ENCODE results near the gene EFTUD2. TPM values are rescaled to one million over a fixed set of nuclear protein-coding genes. Genes with fewer than 3 reads are reported as not detected.

EFTUD2 gene
- total and polyA plus RNA-seq, 4 donors = 19.8 to 84.3 (median 33.3) TPM

DNA sequence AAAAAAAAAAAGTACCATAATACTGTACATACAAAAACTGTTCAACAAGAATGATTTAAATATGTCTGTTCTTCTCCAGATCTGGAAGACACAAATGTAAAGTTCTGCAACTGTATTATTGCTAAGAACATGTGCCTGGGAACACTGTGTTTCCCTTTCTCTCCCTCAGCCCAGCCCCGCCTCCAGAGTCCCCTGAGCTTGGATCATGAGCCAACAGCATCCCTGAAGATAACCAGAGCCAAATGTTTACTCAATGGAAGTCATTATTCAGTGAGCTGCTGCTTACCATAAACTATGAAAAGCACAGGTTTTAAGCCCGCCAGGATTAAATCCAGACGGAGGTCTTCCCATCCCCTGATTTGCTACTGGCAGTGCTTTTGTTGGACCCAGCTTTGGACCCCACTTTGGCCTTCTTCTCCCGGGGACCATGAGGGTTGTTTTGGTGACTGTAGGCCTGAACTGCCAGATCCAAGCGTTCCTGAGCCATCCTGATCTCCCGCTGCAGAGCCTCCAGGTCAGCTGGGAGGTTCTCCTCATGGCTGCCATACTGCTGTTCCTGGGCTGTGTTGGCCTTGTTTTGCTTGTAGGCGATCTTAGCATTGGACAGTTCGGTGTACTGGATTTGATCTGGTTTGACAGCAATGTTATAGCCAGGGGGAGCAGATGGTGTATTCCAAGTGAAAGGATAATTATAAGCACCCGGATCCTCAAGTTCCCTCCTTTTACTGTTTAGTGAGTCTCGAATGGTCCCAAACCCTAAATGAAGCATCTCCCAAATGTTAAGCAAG is 94.7 kb downstream of the EFTUD2 start (continued):
- TF ChIP-seq, protein P1, sequence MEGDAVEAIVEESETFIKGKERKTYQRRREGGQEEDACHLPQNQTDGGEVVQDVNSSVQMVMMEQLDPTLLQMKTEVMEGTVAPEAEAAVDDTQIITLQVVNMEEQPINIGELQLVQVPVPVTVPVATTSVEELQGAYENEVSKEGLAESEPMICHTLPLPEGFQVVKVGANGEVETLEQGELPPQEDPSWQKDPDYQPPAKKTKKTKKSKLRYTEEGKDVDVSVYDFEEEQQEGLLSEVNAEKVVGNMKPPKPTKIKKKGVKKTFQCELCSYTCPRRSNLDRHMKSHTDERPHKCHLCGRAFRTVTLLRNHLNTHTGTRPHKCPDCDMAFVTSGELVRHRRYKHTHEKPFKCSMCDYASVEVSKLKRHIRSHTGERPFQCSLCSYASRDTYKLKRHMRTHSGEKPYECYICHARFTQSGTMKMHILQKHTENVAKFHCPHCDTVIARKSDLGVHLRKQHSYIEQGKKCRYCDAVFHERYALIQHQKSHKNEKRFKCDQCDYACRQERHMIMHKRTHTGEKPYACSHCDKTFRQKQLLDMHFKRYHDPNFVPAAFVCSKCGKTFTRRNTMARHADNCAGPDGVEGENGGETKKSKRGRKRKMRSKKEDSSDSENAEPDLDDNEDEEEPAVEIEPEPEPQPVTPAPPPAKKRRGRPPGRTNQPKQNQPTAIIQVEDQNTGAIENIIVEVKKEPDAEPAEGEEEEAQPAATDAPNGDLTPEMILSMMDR (IDR thresholded peaks at IDR 0.05; ENCODE audit: low read depth, low read length, missing input control) = no peak

DNA sequence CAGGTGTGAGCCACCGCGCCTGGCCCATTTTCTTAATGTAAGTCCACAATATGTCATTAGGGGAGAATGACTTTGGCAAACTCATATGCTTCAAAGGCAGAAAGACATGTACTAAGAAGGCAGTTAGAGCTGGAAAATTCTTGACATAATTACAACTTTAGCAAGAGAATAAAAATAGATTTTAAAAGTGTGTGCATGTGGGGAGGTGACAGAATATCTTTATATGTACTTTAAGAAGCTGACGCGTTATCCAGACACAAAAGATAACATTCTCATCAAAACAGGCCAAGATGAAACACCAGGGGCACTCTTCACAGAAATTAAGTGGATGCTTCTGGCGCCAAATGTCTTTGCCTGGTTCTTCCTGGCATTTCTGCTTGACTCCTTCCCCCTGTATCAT is 97.4 kb downstream of the EFTUD2 start:
- Histone ChIP-seq H3K36me3 (ENCODE audit: control insufficient read depth in 4 of 4, insufficient read depth in 3 of 4, low read depth in 1 of 4, low read length in 3 of 4) (no peaks in the 10 kb centered on the region), H3K27ac (ENCODE audit: low read depth in 1 of 2, low read length in 2 of 2) (no peak overlapping the region), H3K9ac (ENCODE audit: low read depth in 1 of 2, low read length in 2 of 2) (no peak overlapping the region), H3K4me1 (ENCODE audit: control insufficient read depth in 4 of 4, insufficient read depth in 4 of 4, low read length in 3 of 4) (peaks cover 0 to 9% (median 0%) of the 10 kb centered on the region in 4 donors), H3K4me3 (ENCODE audit: low read depth in 1 of 3, low read length in 3 of 3) (no peak overlapping the region), H3K27me3 (ENCODE audit: control insufficient read depth in 4 of 4, insufficient read depth in 4 of 4, low read length in 3 of 4) (no peaks in the 10 kb centered on the region), H3K9me3 (ENCODE audit: control insufficient read depth in 4 of 4, low read length in 3 of 4) (no peaks in the 10 kb centered on the region)
- no peak for DNase-seq (ENCODE audit: low spot score)
- WGBS = 97% methylated on average over 5 of the region's 5 CpGs
- TF ChIP-seq YY1 (IDR thresholded peaks at IDR 0.05) (no peak), JUND (IDR thresholded peaks at IDR 0.05) (no peak), FOXA1 (IDR thresholded peaks at IDR 0.05) (no peak)

Small RNA genes within 50 kb of the gene (small RNA-seq; reads per million reads assigned to genes)
- not detected for gene CCDC103
- gene MIR6783 = not detected
- not detected for gene RN7SL405P

Other genes starting within 250 kb of the EFTUD2 start
- not detected for gene MEIOC, start 243.0 kb downstream of the EFTUD2 start, total RNA-seq
- gene MEIOC, start 243.0 kb downstream of the EFTUD2 start, polyA plus RNA-seq = under 1 TPM in 1 of 2 donors, not detected in 1; 0.31 TPM
- gene CCDC43, start 209.7 kb downstream of the EFTUD2 start, total RNA-seq = 1 to 10 TPM; 7.7 to 8.6 TPM
- 1 to 10 TPM; 4.5 to 5.7 TPM for gene CCDC43, start 209.7 kb downstream of the EFTUD2 start, polyA plus RNA-seq
- gene DBF4B, start 190.8 kb downstream of the EFTUD2 start, total RNA-seq = 1 to 10 TPM; 1.3 to 4.5 TPM
- gene DBF4B, start 190.8 kb downstream of the EFTUD2 start, polyA plus RNA-seq = under 1 TPM; 0.44 to 0.84 TPM
- gene ADAM11, start 140.5 kb downstream of the EFTUD2 start, total RNA-seq = 1 to 10 TPM in 1 of 2 donors, under 1 TPM in 1; 0.08 to 1.1 TPM
- under 1 TPM in 1 of 2 donors, not detected in 1; 0.06 TPM for gene ADAM11, start 140.5 kb downstream of the EFTUD2 start, polyA plus RNA-seq
- gene GJC1, start 69.2 kb downstream of the EFTUD2 start, total RNA-seq = 1 to 10 TPM; 1.2 to 1.4 TPM
- under 1 TPM; 0.17 to 0.37 TPM for gene GJC1, start 69.2 kb downstream of the EFTUD2 start, polyA plus RNA-seq
- gene HIGD1B, start 51.6 kb downstream of the EFTUD2 start, total RNA-seq = not detected
- gene HIGD1B, start 51.6 kb downstream of the EFTUD2 start, polyA plus RNA-seq = under 1 TPM; 0.28 to 0.43 TPM
- under 1 TPM; 0.33 to 0.42 TPM for gene GFAP, start 16.1 kb upstream of the EFTUD2 start, total RNA-seq
- gene GFAP, start 16.1 kb upstream of the EFTUD2 start, polyA plus RNA-seq = under 1 TPM in 1 of 2 donors, not detected in 1; 0.24 TPM
- gene KIF18B, start 48.3 kb upstream of the EFTUD2 start, total RNA-seq = 10 to 100 TPM in 1 of 2 donors, under 1 TPM in 1; under 0.01 to 11.9 TPM
- gene KIF18B, start 48.3 kb upstream of the EFTUD2 start, polyA plus RNA-seq = under 1 TPM; 0.10 to 0.87 TPM
- under 1 TPM; 0.17 to 0.23 TPM for gene C1QL1, start 68.9 kb upstream of the EFTUD2 start, total RNA-seq
- under 1 TPM in 1 of 2 donors, not detected in 1; 0.57 TPM for gene C1QL1, start 68.9 kb upstream of the EFTUD2 start, polyA plus RNA-seq
- gene DCAKD, start 152.2 kb upstream of the EFTUD2 start, total RNA-seq = 10 to 100 TPM; 15.6 to 22.9 TPM
- 10 to 100 TPM in 1 of 2 donors, 1 to 10 TPM in 1; 9.7 to 13.6 TPM for gene DCAKD, start 152.2 kb upstream of the EFTUD2 start, polyA plus RNA-seq
- 10 to 100 TPM; 27.0 to 55.1 TPM for gene NMT1, start 161.9 kb upstream of the EFTUD2 start, total RNA-seq
- 10 to 100 TPM; 30.2 to 83.7 TPM for gene NMT1, start 161.9 kb upstream of the EFTUD2 start, polyA plus RNA-seq
- gene PLCD3, start 233.1 kb upstream of the EFTUD2 start, total RNA-seq = 1 to 10 TPM in 1 of 2 donors, under 1 TPM in 1; 0.28 to 2.3 TPM
- 1 to 10 TPM; 1.1 to 1.6 TPM for gene PLCD3, start 233.1 kb upstream of the EFTUD2 start, polyA plus RNA-seq
- 10 to 100 TPM in 1 of 2 donors, 1 to 10 TPM in 1; 4.4 to 51.4 TPM for gene ACBD4, start 236.2 kb upstream of the EFTUD2 start, total RNA-seq
- 10 to 100 TPM; 43.2 to 46.5 TPM for gene ACBD4, start 236.2 kb upstream of the EFTUD2 start, polyA plus RNA-seq
- gene HEXIM1, start 249.0 kb upstream of the EFTUD2 start, total RNA-seq = 10 to 100 TPM; 13.4 to 14.3 TPM
- gene HEXIM1, start 249.0 kb upstream of the EFTUD2 start, polyA plus RNA-seq = 10 to 100 TPM in 1 of 2 donors, 1 to 10 TPM in 1; 7.4 to 11.3 TPM

Measured in liver (tissue), 10 donors.